ENCODE measurements around the gene ASIC3.

GRCh38 chr7:151071032-151071866 lies 22.9 kb downstream of the ASIC3 start:
- no peak for TF ChIP-seq CTCF (conservative IDR thresholded peaks at IDR 0.05)
- no peak for TF ChIP-seq ZFX (IDR thresholded peaks at IDR 0.05)
